SK-N-MC (cell line): ENCODE data around the gene IGSF9B.

Source experiments
- EZH2 ChIP-seq: fragments of 200-600 bp; sonication (generic); IDR thresholded peaks from one replicate; pipeline ENCODE4 v1.6.1; 2017; ENCODE audit warnings: antibody characterized with exemption
- FOXP2 ChIP-seq: optimal IDR thresholded peaks from 2 replicates; pipeline ENCODE3; 2011; ENCODE audit warnings: mild to moderate bottlenecking, moderate library complexity; ENCODE audit not compliant: insufficient read depth; ENCODE audit errors: extremely low read length, control extremely low read depth
- POLR2AphosphoS5 ChIP-seq: IDR thresholded peaks from 2 replicates; pipeline ENCODE4 v1.6.1; 2012; ENCODE audit warnings: mild to moderate bottlenecking, low read depth, low read length, borderline replicate concordance

DNA sequence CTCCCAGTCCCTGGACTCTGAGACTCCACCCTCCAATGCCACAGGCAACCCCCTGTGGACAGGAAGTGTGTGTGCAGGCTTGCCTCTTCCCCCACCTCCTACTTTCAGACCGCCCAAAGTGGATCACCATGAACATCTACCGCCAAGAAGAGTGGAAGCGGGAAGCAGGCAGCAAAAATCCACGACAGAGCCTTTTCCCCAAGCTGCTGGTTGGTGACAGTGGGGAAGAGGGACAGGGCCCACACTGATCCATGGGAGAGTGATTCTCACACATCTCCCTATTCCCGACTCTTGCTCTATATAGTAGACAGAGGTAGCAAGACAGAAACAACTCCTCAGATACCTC, 58.0 kb downstream of the IGSF9B start:
- TF ChIP-seq POLR2AphosphoS5 (no peak), EZH2 (no peak), FOXP2 (no peak)
